NCI-H128 (cell line): ENCODE data around the gene ADAM8.

ENCODE experiments used
- DNase-seq: peaks from one replicate; lab custom pipeline; 2025; ENCODE audit not compliant: unreplicated experiment; lab: John Stamatoyannopoulos, UW

The ADAM8 gene

DNA sequence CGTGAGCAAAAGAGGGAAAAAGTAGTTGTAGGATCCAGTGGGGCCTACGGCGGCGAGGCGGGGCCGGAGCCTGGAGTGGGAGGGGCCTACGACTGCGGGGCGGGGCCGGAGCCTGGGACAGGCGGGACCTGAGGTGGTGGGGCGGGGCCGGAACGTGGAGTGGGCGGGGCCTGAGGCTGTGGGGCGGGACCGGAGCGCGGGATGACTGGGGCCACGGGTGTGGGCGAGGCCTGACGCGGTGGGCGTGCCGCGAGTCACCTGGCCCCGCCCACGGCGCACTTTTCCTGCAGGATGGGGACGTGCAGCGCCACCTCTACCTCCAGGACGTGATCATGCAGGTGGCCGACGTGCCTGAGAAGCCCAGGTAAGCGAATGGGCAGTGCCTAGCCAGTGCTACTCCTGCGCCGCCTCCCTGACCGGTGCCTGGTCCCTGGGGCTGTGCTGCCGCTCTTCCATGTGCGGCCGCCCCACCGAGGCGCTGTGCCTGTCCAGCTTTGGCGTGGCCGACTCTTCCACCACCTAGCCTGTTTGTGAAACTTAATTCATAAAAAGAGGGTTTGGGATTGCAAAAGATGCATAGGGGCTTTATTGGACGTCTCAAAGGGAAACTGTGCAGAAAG is 32.5 kb upstream of the ADAM8 start:
- DNase-seq: peak; percentile 36

DNA sequence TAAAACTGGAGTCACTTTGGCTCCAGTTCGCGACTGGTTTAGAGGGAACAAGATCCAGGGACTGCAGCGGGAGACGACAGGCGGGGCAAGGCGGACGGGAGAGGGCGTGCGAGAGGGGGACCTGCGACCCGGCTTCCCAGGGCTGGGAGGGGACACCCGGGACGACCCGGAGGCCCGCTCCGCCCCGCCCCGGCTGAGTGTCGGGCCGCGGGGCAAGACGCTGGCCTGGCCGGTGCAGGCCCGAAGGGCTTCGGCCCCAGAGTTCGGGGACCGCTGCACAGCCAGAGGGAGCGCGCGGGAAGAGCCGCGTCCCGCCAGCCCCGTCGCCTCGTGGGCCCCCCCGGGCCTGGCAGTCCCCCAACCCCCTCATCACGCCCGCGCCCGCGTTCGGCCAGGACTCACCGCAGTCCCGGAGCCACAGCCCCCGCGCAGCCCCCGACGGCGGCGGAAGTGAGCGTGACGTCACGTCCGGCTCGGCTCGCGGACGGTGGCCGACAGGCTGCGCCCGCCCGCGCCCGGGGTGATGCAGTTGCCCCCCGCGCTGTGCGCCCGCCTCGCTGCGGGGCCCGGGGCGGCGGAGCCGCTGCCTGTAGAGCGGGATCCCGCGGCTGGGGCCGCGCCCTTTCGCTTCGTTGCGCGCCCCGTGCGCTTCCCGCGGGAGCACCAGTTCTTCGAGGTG is 31.9 kb upstream of the ADAM8 start, which contains the start of the genes TUBGCP2 and ZNF511:
Gene TUBGCP2 (minus strand): TSS at position 452 of the 679 bp plus-strand sequence. CDS start 5,931 bp downstream, outside the sequence.
Gene ZNF511 (plus strand): TSS at position 494 of the 679 bp plus-strand sequence. CDS start 30 bp downstream, at position 524.
- peak; percentile 34 for DNase-seq

DNA sequence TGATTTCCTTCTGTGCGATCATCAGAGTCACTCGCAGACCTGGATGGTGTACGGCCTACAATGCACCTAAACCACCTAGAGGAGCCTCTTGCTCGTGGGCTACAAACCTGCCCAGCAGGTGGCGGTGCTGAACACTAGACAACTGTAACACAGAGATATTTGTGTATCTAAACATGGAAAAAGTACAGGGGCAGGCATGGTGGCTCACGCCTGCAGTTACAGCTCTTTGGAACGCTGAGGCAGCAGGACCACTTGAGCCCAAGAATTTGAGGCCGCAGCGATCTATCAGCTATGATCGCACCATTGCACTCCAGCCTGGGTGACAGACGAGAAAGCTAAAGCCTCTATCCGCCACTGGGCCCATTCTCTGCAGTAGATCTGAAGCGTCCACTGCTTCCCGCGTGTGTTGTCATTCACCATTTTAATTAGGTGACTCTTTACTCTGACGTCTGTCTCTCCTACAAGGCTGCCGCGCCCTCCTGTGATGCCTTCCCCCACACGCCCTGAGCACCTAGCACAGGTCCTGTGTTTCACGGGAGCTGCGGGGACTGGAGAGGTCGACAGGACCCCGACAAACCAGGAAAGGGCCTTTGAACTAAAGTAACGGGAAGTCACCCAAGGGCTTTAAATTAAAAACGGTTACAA is 31.2 kb upstream of the ADAM8 start:
- peak; percentile 31 for DNase-seq

DNA sequence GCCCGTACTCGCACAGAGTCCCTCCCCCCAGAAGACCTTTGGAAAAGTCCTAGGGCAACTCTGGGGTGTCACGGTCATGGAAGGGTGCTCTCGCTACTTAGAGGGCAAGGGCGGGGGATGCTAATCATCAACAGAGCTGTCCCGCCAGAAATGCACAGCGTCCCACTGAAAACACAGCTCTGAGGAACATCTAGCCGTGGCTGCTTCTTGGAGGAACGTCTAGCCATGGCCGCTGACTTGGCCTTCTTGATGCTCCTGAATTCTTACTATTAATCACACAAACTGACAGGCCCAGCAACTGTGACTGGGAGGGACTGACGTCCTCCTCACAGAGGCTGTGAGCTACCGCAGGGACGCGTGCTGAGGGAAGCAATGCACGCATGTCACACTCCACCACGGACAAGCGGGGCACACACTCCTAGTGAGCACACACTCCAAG is 30.3 kb upstream of the ADAM8 start:
- no peak for DNase-seq

DNA sequence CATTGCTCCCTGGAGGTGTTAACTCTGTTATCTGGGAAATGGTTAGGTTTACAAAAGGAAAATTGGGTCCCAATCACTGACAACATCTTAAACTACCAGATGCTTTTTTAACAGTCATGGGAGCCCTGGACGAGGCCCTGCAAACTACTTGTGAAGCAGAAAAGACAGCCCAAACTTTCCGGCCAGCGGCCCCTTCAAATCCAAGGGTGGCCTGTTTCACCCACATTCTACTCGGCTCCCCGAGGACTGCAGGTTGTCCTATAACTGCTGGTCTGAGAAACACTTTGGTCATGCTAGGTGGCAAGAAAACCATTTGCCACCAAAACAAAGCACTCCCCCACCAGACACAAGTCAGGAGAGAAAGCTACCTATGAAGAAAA is 29.4 kb upstream of the ADAM8 start:
- DNase-seq: no peak

DNA sequence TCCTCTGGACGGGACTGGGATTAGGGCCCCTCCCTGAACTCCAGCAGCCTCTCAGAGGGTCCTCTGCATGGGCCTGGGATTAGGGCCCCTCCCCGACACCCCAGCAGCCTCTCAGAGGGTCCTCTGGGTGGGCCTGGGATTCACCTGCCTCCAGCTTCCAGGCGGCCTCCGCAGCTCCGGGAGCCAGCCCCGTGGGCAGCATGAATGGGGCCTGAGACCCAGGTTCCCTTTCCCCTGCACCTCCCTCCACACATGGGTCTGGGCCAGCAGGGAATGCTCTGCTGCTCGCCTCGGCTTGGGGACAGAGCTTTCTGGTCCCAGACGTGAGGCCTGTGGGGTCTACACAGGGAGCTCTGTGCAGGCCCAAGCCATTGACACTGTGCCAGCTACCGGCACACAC is 26.5 kb upstream of the ADAM8 start:
- no peak for DNase-seq

DNA sequence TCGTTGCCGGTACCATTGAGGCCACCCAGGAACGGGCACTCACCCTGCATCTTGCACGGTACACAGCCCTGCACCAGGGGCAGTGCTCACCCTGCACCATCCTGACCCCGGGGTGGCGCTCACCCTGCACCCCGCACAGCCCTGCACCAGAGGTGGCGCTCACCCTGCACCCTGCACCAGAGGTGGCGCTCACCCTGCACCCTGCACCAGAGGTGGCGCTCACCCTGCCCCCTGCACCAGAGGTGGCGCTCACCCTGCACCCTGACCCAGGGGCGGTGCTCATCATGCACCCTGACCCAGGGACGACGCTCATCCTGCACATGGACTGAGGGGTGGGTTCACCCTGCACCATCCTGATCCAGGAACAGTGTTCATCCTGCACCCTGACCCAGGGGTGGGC is 25.6 kb upstream of the ADAM8 start:
- no peak for DNase-seq

DNA sequence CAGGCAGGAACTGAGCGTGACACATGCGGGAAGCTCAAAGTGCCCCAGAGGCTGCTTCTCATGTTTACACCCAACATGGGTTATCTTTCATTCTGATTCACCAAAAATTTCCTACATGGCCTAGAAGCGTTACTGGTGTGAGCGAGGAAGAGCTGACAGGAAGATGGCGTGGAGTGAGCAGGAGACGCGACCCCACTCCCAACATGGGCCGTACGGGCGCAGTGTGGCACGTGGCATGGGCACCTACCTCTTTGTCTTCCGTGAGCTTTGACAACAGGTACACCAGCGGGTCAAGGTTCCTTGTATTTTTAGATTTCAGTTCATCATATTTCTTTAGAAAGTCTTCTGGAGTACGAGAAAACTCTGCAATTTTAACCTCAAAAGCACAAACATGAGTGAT is 23.1 kb upstream of the ADAM8 start:
- no peak for DNase-seq

DNA sequence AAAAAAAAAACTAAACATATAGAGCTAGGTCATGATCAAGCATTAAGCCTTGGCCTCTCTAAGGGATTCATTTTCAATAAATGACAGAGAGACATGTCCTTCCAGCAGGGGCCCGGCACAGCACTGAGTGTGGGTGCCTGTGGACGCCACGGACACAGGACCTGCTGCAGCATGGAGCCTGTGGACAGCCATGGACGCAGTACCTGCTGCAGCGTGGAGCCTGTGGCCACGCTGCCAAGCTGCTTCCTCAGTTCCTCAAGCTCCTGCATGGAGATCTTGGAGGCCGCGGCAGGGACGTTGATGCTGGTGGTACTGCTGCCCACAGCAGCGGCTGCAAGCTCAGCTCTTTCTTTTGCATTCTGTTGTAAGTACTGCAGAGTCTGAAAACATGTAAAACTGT is 22.6 kb upstream of the ADAM8 start:
- no peak for DNase-seq

DNA sequence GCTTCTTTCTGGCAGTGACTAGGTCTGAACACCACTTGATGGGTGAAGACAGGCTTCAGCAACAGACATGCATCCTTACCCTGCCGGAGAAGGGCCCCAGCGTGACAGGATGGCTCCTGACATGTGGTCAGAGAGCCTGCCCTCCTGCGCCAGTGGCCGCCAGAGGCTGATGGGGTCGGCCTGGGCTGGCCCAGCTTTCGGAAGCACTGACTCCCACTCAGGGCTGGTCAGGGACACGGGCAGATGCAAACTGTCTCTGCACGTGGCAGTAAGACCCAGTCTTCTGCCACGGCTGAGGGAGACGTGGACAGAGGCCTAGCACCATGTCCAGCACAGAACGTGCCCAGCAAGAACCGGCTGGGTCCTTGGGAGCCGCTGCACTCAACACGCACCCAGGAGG is 21.8 kb upstream of the ADAM8 start:
- no peak for DNase-seq

DNA sequence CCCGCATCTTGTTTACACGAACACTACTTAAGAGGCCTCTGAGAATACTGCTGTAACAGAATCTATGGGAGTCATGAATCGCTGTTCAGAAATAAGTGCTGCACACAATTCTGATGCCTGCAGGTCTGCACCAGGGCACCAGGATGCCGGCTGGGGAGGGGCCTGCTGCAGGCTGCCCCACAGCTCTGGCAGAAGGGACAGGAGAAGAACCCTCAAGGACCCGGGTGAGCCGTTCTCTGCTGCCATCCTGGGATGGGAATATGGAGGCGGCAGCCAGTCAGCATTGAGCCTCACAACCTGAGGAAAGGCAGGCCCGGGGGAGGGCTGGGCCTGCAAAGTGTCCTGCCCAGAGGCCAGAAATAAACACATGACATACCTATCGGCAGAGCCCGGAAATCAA is 20.8 kb upstream of the ADAM8 start:
- DNase-seq: no peak

DNA sequence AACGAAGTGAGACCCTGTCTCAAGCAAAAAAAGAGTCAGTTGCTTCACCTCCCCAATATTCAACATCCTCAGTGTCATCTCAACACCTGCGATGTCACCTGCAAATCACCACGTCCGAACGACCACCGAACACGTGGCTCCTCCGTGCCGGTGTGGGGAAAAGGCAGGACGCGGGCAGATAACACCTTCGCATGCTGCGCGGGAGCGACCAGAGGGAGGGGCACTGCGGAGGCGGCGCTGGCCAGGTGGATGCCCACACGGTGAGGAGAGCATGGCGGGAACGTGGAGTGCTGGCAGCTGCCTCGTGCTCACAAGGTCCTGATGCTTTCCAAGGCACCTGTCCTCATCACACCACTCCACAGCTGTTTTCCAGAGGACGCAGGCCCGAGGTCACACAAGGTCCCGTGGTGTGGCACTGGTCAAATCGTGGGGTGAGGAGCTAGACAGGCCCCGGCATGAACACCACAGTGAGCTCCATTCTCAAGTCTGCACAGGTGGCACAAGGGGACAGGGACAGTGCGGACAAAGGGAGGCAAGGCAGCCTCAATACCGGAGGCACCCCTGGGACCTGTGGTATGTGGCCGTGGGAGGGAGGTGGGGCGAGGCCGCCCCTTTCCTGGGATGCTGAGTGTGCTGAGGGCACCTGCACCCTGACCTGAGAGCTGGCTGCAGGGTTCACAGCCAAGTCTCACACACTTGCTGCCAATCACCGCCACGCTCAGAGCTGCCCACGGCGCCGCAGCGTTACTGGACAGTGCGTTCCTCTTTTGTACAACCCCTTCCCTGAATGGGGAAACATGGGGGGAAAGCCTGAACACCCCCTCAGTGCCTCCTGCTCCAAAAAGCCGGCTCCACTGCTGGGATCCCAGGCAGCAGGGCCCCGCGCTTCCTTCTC is 19.0 kb upstream of the ADAM8 start:
- DNase-seq: no peak

DNA sequence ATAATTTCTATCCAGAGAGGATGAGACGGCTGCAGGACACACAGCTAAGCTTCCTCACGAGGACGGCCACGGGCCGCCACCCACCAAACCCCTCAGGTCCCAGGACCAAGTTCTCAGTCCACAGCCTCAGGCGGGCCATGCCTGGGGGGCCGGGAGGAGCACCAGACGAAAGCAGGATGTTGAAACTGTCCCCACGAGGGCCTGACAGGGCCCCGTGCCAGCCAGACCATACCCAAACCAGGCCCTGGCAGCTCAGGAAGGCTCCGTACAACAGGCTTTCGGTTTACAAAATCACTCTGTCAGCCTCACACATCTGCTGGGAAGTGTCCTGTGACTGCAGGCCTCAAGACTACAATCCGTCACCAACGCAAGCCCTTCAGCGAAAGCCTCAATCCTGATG is 17.5 kb upstream of the ADAM8 start:
- no peak for DNase-seq

DNA sequence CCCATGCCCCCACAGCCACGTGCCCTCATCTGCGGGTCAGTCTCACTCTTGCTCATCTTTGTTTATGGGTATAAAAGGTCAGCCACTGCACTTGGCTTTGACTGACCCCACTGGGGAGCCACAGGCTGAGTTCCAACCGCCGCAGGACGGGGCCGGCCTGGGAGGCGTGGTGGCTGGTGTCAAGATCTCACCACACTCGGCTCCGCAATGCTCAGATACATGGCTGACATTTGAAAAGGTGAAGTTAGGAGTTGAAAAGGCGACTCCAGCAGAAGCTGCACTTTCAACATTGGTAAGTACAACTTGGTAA is 17.1 kb upstream of the ADAM8 start:
- no peak for DNase-seq

DNA sequence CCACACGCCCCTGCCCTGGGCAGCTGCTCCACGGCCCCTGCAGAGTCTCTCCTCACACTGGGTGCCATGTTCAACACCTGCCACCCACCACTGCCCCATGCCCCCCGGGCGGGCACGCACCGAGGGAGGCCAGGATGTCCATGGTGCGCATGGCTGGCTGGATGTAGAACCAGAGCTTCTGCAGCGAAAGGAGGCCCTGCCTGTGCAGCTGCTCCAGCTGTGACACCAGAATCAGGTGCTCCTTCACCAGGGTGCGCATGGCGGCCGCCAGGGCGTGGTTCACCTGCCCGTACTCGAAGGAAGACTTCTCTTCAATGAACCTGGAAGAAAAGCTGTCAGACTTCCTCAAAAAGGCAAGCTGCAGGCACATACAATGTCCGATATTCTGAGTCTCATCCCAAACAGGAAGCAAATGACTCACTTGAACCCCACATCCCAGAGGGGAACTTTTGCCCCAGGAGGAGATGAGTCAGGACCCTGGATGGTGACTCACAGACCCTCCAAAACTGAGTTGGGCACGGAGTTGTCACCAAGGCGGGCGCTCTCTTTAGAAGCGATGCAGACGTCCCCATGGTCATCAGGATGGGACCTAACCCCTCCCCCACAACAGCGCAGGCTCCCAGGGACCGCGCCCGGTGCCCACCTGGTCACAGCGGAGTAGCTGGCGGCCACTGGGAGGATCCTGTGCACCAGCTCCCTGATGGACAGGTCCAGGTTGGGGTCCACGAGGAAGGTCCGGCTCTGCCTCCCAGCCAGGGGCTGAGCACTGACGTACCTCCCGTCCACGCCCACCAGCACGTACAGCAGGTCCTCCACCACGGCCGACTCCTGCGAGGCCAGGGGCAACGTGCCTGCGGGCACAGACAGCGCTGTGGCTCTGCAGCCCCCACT is 16.5 kb upstream of the ADAM8 start:
- DNase-seq: no peak

DNA sequence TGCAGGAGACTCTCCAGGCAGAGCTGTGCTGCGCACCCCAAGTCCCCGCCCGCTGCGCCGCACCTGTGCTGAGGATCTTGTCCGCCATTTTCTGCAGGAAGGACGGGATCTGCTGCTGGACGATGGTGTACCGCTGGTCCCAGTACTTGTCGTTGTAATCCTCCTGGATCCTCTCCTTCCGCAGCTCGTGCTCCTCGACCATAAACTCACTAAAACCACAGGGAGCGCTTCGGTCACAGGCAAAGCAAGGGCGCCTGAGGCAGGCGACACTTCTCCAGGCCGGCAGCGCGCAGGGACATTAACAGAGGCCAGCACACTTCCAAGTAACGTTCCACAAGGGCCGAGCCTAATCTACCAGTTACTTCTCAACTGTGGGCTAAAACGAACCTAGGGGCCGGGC is 13.1 kb upstream of the ADAM8 start:
- no peak for DNase-seq

DNA sequence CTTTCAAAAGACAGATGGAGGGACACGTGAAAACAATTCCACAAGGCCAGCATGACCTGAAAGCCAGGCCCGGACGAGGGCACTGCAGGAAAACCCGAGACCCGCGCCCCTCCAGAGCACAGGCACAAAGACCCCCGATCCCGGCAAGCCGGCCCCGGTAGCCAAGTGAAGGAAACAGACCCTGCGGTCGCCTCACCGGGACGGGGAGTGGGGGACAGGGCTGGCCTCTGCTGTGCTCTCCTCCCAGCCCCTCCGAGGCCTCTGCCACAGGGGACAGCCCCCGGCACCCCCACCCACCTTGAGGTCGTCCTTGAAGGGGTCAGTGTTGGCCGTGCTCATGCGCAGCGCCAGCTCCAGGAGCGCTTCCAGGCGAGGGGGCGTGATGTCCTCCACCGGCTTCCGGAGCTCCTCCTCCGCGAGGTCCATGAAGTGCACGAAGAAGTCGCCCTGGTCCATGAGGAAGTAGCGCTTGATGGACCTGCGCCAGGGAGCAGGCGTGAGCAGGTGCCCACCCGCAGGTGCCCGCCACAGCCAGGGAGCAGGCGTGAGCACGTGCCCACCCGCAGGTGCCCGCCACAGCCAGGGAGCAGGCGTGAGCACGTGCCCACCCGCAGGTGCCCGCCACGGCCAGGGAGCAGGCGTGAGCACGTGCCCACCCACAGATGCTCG is 11.3 kb upstream of the ADAM8 start:
- DNase-seq: no peak

DNA sequence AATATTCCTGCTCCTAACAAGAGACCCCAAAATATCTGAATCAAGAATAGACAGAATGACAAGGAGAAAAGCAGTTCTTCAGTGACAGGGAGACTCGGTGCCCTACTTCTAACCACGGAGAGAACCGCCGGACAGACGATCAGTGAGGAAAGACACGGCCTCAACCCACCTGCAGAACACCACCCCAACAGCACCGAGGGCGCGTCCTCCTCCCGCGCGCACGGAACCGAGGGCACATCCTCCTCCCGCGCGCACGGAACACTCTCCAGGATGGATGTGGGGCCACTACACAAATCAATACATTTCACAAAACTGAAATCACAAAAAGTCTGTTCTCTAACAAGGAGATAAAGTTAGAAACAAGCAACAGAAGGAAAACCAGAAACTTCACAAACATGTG is 9.7 kb upstream of the ADAM8 start:
- DNase-seq: no peak

DNA sequence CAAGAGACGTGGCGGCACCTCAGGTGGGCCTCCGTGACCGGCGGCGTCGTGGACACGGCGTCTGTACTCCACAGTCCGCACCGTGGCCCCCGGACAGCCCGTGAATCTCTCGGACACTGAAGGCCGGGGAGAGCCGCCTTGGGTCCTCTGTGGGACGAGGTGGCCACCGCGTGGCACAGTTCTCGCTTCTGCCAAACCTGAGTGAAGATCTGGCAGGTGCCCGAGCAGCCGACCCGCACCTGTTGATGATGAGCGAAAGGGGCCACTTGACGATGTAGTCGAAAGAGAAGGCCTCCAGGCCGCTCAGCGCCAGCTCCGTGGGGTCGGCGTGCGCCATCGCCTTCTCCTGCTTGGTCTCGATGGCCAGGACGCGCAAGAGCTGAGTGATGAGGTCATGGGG is 8.5 kb upstream of the ADAM8 start:
- no peak for DNase-seq

DNA sequence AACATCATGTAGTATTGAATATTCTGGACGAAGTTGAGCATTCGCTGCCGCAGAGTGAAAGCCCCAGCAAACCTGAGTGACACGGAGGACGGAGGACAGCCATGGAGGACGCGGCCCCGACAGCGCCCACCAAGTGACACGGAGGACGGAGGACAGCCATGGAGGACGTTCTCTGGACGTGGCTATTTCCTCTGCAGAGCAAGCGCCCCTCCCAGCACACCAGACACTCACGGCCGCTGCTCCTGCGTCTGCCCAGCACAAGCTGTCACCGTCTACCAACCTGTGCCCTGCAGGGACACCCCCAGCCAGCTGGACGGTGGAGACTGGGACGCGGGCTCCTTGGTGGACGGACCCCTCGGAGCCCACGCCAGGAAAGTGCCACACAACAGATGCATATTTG is 7.3 kb upstream of the ADAM8 start:
- DNase-seq: no peak
